HEK293T (cell line): ENCODE results near the gene IRF2BP2.

Experiments used
- BHLHE40 ChIP-seq: fragments of 450-650 bp; IDR thresholded peaks from 2 replicates; pipeline ENCODE4 v1.6.1; 2016; ENCODE audit warnings: mild to moderate bottlenecking, moderate library complexity, borderline replicate concordance
- FOXA1 ChIP-seq: fragments of 450-650 bp; IDR thresholded peaks from 2 replicates; pipeline ENCODE4 v1.6.1; 2016; ENCODE audit warnings: mild to moderate bottlenecking
- FOXK2 ChIP-seq: fragments of 450-650 bp; IDR thresholded peaks from 2 replicates; pipeline ENCODE4 v1.6.1; 2016; ENCODE audit warnings: mild to moderate bottlenecking
- FOXM1 ChIP-seq: fragments of 450-650 bp; IDR thresholded peaks from 2 replicates; pipeline ENCODE4 v1.6.1; 2017; ENCODE audit warnings: mild to moderate bottlenecking, borderline replicate concordance
- SP1 ChIP-seq: fragments of 450-650 bp; IDR thresholded peaks from 2 replicates; pipeline ENCODE4 v1.6.1; 2017
- TARDBP ChIP-seq: fragments of 450-650 bp; IDR thresholded peaks from 2 replicates; pipeline ENCODE4 v1.6.1; 2016

DNA sequence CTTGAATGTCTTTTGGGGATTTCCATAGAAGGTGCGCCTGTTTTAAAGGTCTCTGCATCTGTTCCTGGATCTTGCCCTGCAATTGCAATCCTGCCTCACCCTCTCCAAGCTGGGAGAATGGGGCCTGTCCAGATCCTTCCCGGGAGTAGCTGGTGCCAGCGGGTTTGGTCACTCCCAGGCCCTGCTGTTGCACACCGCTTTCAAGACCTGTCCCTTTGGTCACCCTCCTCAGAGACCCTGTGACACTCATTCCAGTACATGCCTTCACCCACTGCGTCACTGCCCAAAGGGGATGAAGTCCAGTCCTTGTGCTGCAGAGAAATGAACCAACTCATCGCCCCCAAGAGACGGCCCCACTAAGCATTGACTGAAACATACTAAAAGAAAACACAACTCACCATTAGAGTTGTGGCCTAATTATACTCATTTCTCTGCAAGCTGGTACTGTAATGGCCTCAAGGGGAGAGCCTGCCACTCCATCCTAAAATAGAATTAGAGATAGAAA lies 1.9 kb upstream of the IRF2BP2 start:
- TF ChIP-seq BHLHE40 (no peak), FOXA1 (no peak), SP1 (no peak), FOXM1 (no peak), TARDBP (no peak), FOXK2 (no peak)
